Mononuclear cell (primary cell): ENCODE data around the gene MTMR2. TPM values are rescaled to one million over a fixed set of nuclear protein-coding genes. Genes with fewer than 3 reads are reported as not detected.
"Not testable (repeated sequence)": the region's sequence is repeated elsewhere in the genome, so short reads cannot be mapped to it uniquely, and the experiment has no call there.

Experiments used
- H3K27me3 ChIP-seq: 2 replicates; pipeline ENCODE4 v1.6.0; 2011; ENCODE audit warnings: low read length, control low read depth; ENCODE audit not compliant: insufficient read depth
- H3K4me1 ChIP-seq: 2 replicates; pipeline ENCODE4 v1.5.1; 2011; ENCODE audit warnings: mild to moderate bottlenecking, low read length, control low read depth; ENCODE audit not compliant: insufficient read depth
- H3K4me3 ChIP-seq: 2 replicates; pipeline ENCODE4 v1.5.1; 2011; ENCODE audit warnings: mild to moderate bottlenecking, low read length, moderate library complexity
- H3K9me3 ChIP-seq: 2 replicates; pipeline ENCODE4 v1.5.1; 2011; ENCODE audit warnings: low read depth, mild to moderate bottlenecking, control low read depth, low read length
- total RNA-seq: library from RNA; depleted of rRNA; stranded (reverse); fragments of >200 nt; gene quantifications from one replicate; pipeline ENCODE4 v1.2.3, GENCODE V29; 2012

MTMR2 gene
- total RNA-seq, 1 donor: 8.2 TPM

DNA sequence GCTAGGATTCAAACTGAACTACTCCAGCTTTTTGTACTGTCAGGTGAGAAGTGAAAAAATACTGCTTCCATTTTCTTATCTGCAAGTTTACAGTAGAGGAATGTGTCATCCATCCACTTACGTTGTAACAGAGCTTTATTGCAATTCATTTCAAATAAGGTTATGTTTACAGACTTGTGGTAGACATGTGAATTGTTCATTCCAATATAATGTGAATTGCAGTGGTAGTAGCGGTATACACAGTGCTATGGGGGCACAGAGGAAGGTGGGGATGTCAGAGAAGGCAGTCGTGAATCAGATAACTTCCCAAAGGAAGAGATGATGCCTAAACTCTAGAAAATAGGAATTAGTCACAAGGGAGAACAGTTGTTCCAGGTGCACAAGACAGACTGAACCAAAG is 91.1 kb downstream of the MTMR2 start:
- no peaks in the 10 kb centered on the region for H3K9me3 ChIP-seq
- H3K27me3 ChIP-seq: no peaks in the 10 kb centered on the region
- no peaks in the 10 kb centered on the region for H3K4me1 ChIP-seq
- no peak overlapping the region for H3K4me3 ChIP-seq

DNA sequence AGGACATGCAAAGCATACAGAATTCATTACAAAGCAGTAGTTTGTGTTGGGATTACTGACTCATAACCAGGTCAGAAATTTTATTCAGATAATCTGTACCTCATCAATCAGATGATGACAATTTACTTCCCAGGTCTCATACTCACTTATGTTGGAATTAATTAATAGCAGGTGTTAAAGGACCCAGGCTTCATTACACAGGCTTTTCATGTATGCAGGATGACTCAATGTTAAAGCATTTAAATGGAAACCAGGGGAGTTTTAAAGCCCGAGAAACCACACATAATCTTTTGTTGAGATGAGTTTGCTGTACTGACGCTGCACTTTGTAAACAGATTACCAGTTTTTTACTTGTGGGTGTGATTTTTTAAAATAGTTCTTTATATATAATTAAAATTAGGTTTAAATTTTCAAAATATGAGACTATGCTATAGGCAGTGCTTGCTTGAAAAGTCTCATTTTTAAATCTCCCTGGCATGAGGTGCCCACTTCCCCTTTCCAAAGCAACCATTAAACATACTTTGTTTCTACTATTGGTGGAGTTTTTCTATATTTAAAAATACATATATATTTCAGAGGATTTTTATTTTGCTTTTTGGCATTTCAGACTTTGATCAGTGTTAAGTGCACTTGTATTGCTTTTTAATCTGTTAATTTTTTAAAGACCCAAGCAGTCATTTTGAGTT is 92.6 kb downstream of the MTMR2 start:
- H3K9me3 ChIP-seq: no peaks in the 10 kb centered on the region
- no peak overlapping the region for H3K4me3 ChIP-seq
- H3K27me3 ChIP-seq: no peaks in the 10 kb centered on the region
- H3K4me1 ChIP-seq: no peaks in the 10 kb centered on the region

DNA sequence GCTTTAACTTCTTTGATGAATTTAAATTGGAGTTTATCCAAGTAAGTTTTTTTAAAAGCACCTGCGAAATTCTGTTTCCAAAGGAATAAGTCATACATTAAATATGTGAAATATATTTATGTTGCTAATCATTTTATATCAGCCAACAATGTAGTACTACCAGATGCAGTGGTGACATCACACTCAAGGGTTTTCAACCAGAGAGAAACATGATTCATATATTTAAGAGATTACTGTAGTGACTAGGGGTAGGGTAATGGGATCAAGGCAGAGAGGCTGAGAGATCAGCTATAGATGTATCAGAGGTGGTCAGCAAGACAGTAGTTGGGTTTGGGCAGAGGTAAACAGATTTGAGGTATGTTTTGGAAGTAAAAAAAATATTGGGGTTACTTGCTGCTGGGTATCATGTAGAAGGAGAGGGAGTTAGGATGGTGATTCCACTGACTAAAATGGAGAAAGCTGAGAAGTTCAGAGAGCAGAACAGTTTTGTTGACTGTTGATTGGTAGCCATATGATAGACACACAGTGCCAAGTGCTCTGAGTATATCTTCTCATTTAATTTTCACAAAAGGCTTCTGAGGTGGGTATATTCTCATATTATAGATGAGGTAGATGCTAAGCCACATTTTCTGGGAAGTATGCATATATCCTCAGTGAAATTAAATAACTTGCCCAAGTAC is 94.2 kb downstream of the MTMR2 start:
- no peaks in the 10 kb centered on the region for H3K4me1 ChIP-seq

DNA sequence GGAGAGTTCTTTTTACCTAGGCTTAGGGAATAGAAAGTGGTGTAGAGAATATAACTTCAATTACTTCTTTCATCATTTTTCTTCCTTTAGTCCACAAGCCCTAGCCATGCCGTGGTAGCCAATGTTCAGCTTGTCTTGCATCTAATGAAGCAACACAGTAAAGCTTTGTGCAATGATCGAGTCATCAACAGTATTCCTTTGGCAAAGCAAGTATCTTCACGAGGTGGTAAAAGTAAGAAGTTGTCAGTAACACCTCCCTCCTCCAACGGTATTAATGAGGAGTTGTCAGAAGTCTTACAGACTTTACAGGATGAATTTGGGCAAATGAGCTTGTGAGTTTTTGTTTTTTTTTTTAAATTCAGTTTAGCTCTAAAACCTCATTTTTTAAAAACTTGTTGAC is 96.2 kb downstream of the MTMR2 start:
- Histone ChIP-seq H3K4me1 (no peaks in the 10 kb centered on the region), H3K4me3 (no peak overlapping the region), H3K9me3 (no peaks in the 10 kb centered on the region), H3K27me3 (no peaks in the 10 kb centered on the region)

More for the DNA sequence above, 94.2 kb downstream of the MTMR2 start:
- no peak overlapping the region for H3K4me3 ChIP-seq
- no peaks in the 10 kb centered on the region for H3K9me3 ChIP-seq
- no peaks in the 10 kb centered on the region for H3K27me3 ChIP-seq

DNA sequence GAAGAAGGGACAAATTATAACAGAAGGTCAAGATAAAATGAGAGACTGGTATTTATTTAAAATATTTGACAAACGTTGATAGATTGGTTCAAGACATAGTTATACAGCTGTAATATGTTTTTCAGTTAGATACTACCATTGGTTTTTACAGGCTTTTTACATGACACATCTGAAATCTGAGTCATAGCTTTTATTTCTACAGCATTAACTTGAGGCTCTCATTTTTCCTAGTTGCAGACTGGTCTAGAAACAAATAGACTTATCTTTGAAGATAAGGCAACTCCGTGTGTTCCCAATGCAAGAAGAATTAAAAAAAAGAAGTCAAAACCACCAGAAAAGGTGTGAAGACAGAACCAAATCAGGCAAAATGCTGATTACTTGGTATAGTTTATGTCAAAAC is 102.3 kb downstream of the MTMR2 start:
- no peaks in the 10 kb centered on the region for H3K4me1 ChIP-seq
- no peaks in the 10 kb centered on the region for H3K9me3 ChIP-seq

DNA sequence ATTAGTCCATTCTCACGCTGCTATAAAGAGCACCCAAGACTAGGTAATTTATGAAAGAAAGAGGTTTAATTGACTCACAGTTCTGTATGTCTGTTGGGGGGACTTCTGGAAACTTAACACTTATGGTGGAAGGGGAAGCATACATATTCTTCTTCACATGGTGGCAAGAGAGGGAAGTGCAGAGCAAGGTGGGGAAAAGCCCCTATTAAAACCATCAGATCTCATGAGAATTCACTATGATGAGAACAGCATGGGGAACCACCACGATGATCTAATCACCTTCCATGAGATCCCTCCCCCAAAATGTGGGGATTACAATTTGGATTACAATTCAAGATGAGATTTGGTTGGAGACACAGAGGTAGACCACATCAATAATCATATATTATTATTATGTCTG is 107.9 kb downstream of the MTMR2 start:
- Histone ChIP-seq H3K9me3 (no peaks in the 10 kb centered on the region), H3K4me1 (no peaks in the 10 kb centered on the region), H3K4me3 (no peak overlapping the region), H3K27me3 (no peaks in the 10 kb centered on the region)

More for the DNA sequence above, 102.3 kb downstream of the MTMR2 start:
- no peaks in the 10 kb centered on the region for H3K27me3 ChIP-seq
- no peak overlapping the region for H3K4me3 ChIP-seq

DNA sequence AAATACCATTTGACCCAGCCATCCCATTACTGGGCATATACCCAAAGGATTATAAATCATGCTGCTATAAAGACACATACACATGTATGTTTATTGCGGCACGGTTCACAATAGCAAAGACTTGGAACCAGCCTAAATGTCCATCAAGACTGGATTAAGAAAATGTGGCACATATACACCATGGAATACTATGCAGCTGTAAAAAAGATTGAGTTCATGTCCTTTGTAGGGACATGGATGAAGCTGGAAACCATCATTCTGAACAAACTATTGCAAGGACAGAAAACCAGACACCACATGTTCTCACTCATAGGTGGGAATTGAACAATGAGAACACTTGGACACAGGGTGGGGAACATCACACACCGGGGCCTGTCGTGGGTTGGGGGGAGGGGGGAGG is 112.9 kb downstream of the MTMR2 start:
- not testable (repeated sequence) for H3K27me3 ChIP-seq, H3K4me1 ChIP-seq

DNA sequence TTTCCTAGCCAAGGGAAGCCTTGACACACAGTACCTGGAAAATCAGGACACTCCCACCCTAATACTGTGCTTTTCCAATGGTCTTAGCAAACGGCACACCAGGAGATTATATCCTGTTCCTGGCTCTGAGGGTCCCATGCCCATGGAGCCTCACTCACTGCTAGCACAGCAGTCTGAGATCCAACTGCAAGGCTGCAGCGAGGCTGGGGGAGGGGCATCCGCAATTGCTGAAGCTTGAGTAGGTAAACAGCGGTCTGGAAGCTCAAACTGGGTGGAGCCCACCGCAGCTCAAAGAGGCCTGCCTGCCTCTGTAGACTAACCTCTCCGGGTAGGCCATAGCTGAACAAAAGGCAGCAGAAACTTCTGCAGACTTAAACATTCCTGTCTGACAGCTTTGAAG is 117.4 kb downstream of the MTMR2 start:
- H3K4me1 ChIP-seq, H3K9me3 ChIP-seq, H3K27me3 ChIP-seq, H3K4me3 ChIP-seq: not testable (repeated sequence)

More for the DNA sequence above, 112.9 kb downstream of the MTMR2 start:
- H3K4me3 ChIP-seq, H3K9me3 ChIP-seq: not testable (repeated sequence)

DNA sequence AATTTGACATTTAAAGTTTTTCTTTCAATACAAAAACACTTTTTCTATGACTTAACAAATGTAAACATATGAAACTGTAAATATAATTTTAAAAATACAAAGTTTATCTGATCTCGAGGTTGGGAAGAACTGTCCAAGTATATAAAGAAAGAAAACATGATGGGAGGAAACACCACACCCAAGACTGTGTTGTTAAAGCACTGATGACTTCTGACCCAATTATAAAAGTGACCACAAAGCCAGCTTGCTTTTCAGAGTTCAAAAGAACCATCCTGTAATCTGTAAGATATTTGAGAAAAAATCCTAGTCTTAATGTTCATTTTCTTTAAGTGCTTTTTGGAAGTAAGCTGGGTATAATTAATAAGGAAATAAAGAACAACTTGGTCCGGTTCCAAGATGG is 118.0 kb downstream of the MTMR2 start:
- Histone ChIP-seq H3K4me1 (no peaks in the 10 kb centered on the region), H3K27me3 (no peaks in the 10 kb centered on the region), H3K9me3 (no peaks in the 10 kb centered on the region), H3K4me3 (no peak overlapping the region)

DNA sequence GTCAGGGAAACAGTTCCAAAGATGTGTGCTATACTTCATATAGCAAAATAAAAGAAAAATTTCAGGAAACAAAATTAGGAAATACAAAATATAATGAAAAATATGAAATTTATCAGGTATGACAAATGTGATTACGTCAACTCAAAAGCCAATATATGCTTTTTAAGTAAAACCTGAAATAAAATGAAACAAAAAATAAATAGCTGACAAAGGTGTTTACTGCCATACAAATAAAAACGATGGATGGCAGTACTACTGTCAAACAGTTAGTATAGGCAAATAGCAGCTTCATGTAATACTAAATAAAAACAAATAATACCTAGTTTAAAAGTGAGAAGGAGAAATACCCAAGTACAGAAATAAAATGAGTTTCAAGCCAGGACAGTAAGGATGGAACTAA is 119.9 kb downstream of the MTMR2 start:
- H3K9me3 ChIP-seq: no peaks in the 10 kb centered on the region
- H3K4me1 ChIP-seq: no peaks in the 10 kb centered on the region
- H3K27me3 ChIP-seq: no peaks in the 10 kb centered on the region
- no peak overlapping the region for H3K4me3 ChIP-seq

DNA sequence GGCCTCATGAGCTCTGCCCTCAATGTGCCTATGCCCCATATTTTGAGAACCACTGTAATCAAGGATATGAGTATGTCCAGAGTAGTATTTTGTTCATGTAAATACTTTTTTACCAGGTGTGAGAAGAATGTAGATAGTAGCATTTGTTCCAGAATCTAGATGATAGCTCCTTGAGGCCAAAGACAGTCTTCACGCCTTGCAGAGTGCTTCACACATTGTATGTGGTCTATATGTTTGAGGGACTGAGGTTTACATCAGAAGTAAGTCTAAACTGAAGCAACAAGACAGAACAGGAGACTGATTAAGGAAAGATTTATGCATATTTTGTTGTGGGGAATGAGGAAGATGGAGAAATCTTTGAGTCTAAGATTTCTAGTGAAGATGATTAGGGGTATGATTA is 121.1 kb downstream of the MTMR2 start:
- Histone ChIP-seq H3K4me1 (no peaks in the 10 kb centered on the region), H3K9me3 (no peaks in the 10 kb centered on the region), H3K4me3 (no peak overlapping the region), H3K27me3 (no peaks in the 10 kb centered on the region)

DNA sequence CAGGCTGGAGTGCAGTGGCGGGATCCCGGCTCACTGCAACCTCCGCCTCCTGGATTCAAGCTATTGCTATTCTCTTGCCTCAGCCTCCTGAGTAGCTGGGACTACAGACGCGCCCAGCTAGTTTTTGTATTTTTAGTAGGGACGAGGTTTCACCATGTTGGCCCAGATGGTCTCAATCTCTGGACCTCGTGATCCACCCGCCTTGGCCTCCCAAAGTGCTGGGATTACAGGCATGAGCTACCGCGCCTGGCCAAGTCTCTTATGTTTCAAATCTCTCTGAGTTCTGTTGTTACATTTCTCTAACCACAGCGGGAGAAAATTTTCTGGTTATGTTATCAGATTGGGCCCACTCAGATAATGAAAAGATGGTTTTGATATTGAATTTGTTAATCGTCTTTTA is 123.5 kb downstream of the MTMR2 start:
- no peaks in the 10 kb centered on the region for H3K4me1 ChIP-seq
- H3K4me3 ChIP-seq: no peak overlapping the region
- no peaks in the 10 kb centered on the region for H3K9me3 ChIP-seq
- H3K27me3 ChIP-seq: no peaks in the 10 kb centered on the region

DNA sequence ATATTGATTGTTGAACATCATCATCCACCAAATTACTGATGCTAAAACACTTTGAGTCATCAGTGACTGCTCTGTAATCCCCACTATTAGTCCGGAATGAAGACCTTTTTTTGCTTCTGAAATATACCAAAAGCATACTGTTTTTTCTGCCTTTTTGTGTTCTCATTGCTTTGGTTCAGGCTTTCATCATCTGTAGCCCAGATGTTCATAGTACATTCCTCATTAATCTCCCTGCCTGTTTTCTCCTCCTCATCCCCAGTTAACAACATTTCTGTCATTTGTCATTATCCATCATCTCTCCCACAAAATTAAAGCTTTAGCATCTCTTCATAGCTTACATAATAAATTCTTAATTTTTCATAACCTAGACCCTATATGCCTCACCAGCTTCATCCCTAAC is 124.4 kb downstream of the MTMR2 start:
- H3K27me3 ChIP-seq: no peaks in the 10 kb centered on the region

DNA sequence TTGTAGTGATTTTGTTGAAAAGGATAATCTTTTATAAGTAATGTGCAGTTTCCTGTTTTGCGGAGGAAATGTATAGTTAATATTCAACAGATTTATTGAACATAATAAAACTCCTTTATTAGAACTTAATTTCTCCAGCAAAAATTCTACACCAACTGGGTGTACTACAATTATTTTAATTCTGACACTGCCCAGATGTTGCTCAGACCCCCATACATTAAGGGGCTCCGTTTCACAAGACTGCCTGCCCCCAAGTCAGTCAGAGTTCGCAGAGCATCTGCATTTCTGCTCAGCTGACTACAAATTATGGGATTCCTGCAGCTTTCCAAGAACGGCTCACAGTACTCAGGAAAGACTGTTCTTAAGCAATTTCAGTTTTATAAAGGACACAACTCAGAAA is 127.4 kb downstream of the MTMR2 start:
- no peaks in the 10 kb centered on the region for H3K9me3 ChIP-seq
- no peaks in the 10 kb centered on the region for H3K27me3 ChIP-seq
- no peak overlapping the region for H3K4me3 ChIP-seq
- H3K4me1 ChIP-seq: peaks cover 9% of the 10 kb centered on the region

More for the DNA sequence above, 124.4 kb downstream of the MTMR2 start:
- H3K4me3 ChIP-seq: no peak overlapping the region
- H3K9me3 ChIP-seq: no peaks in the 10 kb centered on the region
- H3K4me1 ChIP-seq: no peaks in the 10 kb centered on the region

DNA sequence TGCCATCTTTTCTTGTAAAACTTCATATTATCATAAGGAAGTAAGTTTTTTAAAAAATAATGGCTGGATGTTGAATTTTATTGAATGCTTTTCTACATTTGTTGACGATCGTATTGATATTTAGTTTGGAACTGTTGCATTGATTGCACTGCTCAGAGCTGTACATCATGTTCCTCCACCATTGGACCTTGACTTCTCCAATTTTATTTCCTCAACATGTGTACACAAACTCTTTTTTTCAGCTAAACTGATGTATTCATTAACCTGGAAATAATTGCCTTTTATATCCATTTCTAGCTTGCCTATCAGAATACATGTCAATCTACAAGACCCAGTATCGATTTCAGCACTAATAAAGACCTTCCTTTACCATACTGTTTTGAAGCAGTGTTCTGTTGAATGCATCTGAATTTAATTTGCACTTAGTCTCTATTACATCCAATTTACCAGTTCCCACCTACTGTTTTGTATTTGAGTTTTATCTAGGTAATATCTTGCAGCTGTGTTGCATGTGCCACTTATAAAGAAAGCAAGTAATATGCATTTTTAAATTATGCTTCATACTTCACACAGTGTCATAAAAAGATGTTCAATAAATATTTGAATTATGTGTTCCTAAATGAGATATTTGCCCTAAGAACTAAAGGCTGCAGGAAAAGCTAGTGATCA is 128.1 kb downstream of the MTMR2 start:
- H3K9me3 ChIP-seq: no peaks in the 10 kb centered on the region
- peaks cover 16% of the 10 kb centered on the region for H3K4me1 ChIP-seq
- no peak overlapping the region for H3K4me3 ChIP-seq
- no peaks in the 10 kb centered on the region for H3K27me3 ChIP-seq
